ENCODE measurements around the gene PIK3R5.

DNA sequence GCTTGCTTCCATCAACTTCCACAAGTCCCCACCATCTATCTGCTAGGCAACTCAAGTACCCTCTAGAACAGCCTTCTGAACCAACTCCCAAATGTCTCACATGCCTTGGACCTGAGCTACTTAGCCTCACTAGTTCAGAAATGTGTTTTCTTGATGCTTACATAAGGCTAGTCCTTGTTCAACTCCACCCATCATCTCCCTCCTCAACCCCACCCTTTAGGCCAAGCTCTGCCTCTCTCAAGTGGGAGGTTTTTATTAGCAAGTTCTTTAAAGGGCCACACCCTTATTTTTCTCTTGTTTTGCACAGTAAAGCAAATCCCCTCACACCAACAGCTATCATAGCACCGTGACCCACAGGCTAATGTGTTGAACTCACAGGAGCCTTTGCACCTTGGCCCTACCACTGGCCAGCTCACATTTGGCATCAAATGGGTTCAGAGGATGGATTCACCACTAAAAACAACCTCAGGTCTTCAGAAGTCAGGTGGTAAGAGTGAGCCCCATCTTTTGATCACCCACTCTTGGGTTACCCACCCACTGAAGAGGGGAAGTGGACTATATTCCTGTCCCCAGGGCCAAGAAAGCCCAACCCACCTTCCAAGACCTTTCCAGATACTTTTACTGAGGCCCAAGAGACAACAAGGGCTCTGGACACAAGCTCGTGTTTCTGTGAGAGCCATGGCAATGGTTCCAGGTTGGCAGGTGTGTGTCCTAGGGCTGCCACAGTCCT, 12.2 kb downstream of the PIK3R5 start:
- TF ChIP-seq, protein P1, sequence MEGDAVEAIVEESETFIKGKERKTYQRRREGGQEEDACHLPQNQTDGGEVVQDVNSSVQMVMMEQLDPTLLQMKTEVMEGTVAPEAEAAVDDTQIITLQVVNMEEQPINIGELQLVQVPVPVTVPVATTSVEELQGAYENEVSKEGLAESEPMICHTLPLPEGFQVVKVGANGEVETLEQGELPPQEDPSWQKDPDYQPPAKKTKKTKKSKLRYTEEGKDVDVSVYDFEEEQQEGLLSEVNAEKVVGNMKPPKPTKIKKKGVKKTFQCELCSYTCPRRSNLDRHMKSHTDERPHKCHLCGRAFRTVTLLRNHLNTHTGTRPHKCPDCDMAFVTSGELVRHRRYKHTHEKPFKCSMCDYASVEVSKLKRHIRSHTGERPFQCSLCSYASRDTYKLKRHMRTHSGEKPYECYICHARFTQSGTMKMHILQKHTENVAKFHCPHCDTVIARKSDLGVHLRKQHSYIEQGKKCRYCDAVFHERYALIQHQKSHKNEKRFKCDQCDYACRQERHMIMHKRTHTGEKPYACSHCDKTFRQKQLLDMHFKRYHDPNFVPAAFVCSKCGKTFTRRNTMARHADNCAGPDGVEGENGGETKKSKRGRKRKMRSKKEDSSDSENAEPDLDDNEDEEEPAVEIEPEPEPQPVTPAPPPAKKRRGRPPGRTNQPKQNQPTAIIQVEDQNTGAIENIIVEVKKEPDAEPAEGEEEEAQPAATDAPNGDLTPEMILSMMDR (IDR thresholded peaks at IDR 0.05): no peak
- no peak for TF ChIP-seq POLR2A (IDR thresholded peaks at IDR 0.05)

Measured in adrenal gland (tissue), 5 donors.